ENCODE measurements around the gene TMEM59L. TPM values are rescaled to one million over a fixed set of nuclear protein-coding genes. Genes with fewer than 3 reads are reported as not detected.
A peak's percentile ranks its signal among the peaks of the same experiment; 100 is the strongest.

Gene TMEM59L
- total RNA-seq, 4 donors from 2014 or later: 0.46 to 0.63 (median 0.52) TPM; not detected in 1

GRCh38 chr19:18650021-18650390, 37.3 kb downstream of the TMEM59L start:
- no peak overlapping the region for H3K4me3 ChIP-seq (ENCODE audit: low read depth, poor library complexity, severe bottlenecking)
- peak in 1 of 2 donors; percentile 48 for DNase-seq (ENCODE audit: low spot score in 2 of 2)
- no peak for TF ChIP-seq CTCF (IDR thresholded peaks at IDR 0.05)
- TF ChIP-seq POLR2A (IDR thresholded peaks at IDR 0.05): no peak
- intact Hi-C loops (cut with DNase I; ENCODE audit: low total_unique reads): no loop called here
- WGBS, 2 donors: 51 to 70% methylated on average over 17 of the region's 17 CpGs

- no peak overlapping the region for H3K4me3 ChIP-seq (ENCODE audit: low read depth, poor library complexity, severe bottlenecking)
- DNase-seq (ENCODE audit: low spot score in 2 of 2): peak; percentile 78 to 97
- 56 to 73% methylated on average over 34 of the region's 34 CpGs for WGBS, 2 donors
- intact Hi-C loops (cut with DNase I; ENCODE audit: low total_unique reads): no loop called here
- no peak for TF ChIP-seq POLR2A (IDR thresholded peaks at IDR 0.05)
- no peak for TF ChIP-seq CTCF (IDR thresholded peaks at IDR 0.05)
Measured at GRCh38 chr19:18650468-18651041, 37.9 kb downstream of the TMEM59L start.

- WGBS, 2 donors: 89 to 100% methylated on average over 1 of the region's 1 CpG
- no peak for TF ChIP-seq CTCF (IDR thresholded peaks at IDR 0.05)
- intact Hi-C loops (cut with DNase I; ENCODE audit: low total_unique reads): no loop called here
- no peak for DNase-seq (ENCODE audit: low spot score in 2 of 2)
- no peak overlapping the region for H3K4me3 ChIP-seq (ENCODE audit: low read depth, poor library complexity, severe bottlenecking)
Measured at GRCh38 chr19:18651300-18651699, 38.6 kb downstream of the TMEM59L start.

GRCh38 chr19:18651733-18652132, 39.1 kb downstream of the TMEM59L start:
- intact Hi-C loops (cut with DNase I; ENCODE audit: low total_unique reads): no loop called here

GRCh38 chr19:18653853-18654252, 41.2 kb downstream of the TMEM59L start:
- intact Hi-C loops (cut with DNase I; ENCODE audit: low total_unique reads): no loop called here
- TF ChIP-seq POLR2A (IDR thresholded peaks at IDR 0.05) (no peak), CTCF (IDR thresholded peaks at IDR 0.05) (no peak)
- 100% methylated on average over 1 of the region's 1 CpG for WGBS, 2 donors
- no peak for DNase-seq (ENCODE audit: low spot score in 2 of 2)
- H3K4me3 ChIP-seq (ENCODE audit: low read depth, poor library complexity, severe bottlenecking): no peak overlapping the region

More at GRCh38 chr19:18651733-18652132, 39.1 kb downstream of the TMEM59L start:
- TF ChIP-seq CTCF (IDR thresholded peaks at IDR 0.05) (no peak), POLR2A (IDR thresholded peaks at IDR 0.05) (no peak)
- 75 to 80% methylated on average over 6 of the region's 6 CpGs for WGBS, 2 donors
- no peak for DNase-seq (ENCODE audit: low spot score in 2 of 2)
- H3K4me3 ChIP-seq (ENCODE audit: low read depth, poor library complexity, severe bottlenecking): no peak overlapping the region

- no peak overlapping the region for H3K4me3 ChIP-seq (ENCODE audit: low read depth, poor library complexity, severe bottlenecking)
- TF ChIP-seq POLR2A (IDR thresholded peaks at IDR 0.05) (no peak), CTCF (IDR thresholded peaks at IDR 0.05) (no peak)
- no peak for DNase-seq (ENCODE audit: low spot score in 2 of 2)
- intact Hi-C loops (cut with DNase I; ENCODE audit: low total_unique reads): no loop called here
- 93 to 95% methylated on average over 7 of the region's 7 CpGs for WGBS, 2 donors
Measured at GRCh38 chr19:18654469-18654868, 41.8 kb downstream of the TMEM59L start.
